Naive thymus-derived CD4-positive, alpha-beta T cell (primary cell): ENCODE data around the gene TBC1D5. TPM values are rescaled to one million over a fixed set of nuclear protein-coding genes. Genes with fewer than 3 reads are reported as not detected.
A peak's percentile ranks its signal among the peaks of the same experiment; 100 is the strongest.

Source experiments
- ATAC-seq: fragments of 150-1000 bp; cut with Tn5 transposase; 2 replicates; pipeline ENCODE4 v1.10.0; 2021; ENCODE audit warnings: mild to moderate bottlenecking, moderate library complexity
- CTCF ChIA-PET: fragments of 350-600 bp; sonication (Branson Sonifier 250); formaldehyde crosslinking; loops from one replicate; lab custom pipeline; 2021; ENCODE audit warnings: antibody characterized with exemption; lab: Charles Lee
- POLR2A ChIA-PET: fragments of 350-600 bp; sonication (Branson Sonifier 250); formaldehyde crosslinking; loops from one replicate; lab custom pipeline; 2021; ENCODE audit warnings: antibody characterized with exemption, inconsistent platforms; lab: Charles Lee
- DNase-seq, 9 donors: peaks; one replicate each; pipeline versions ENCODE4 v3.0.0 to v3.0.0-alpha.2; 2020 to 2022; ENCODE audit warnings: mixed read lengths in 1 of 9
- H3K27ac ChIP-seq: one replicate; pipeline ENCODE4 v1.7.0; 2013; ENCODE audit warnings: mild to moderate bottlenecking, low read depth, low read length, moderate library complexity
- H3K27me3 ChIP-seq, 2 donors: one replicate each; pipeline ENCODE4 v1.7.0; 2013; ENCODE audit warnings: low read length in 2 of 2, mild to moderate bottlenecking in 2 of 2, moderate library complexity in 2 of 2; ENCODE audit not compliant: control insufficient read depth in 2 of 2, insufficient read depth in 2 of 2
- H3K36me3 ChIP-seq, 3 experiments: 1 replicate in 2 of 3; 2 replicates in 1 of 3; pipeline ENCODE4 v1.7.0; 2013; ENCODE audit warnings: low read length in 3 of 3, mild to moderate bottlenecking in 3 of 3, moderate library complexity in 1 of 3; ENCODE audit not compliant: insufficient read depth in 3 of 3, control insufficient read depth in 2 of 3
- H3K4me1 ChIP-seq, 2 donors: one replicate each; pipeline ENCODE4 v1.7.0; 2013; ENCODE audit warnings: low read length in 2 of 2, mild to moderate bottlenecking in 2 of 2, moderate library complexity in 1 of 2; ENCODE audit not compliant: control insufficient read depth in 2 of 2, insufficient read depth in 2 of 2
- H3K4me3 ChIP-seq: 2 replicates; pipeline ENCODE4 v1.7.0; 2013; ENCODE audit warnings: mild to moderate bottlenecking, low read length
- H3K9me3 ChIP-seq, 3 experiments: 1 replicate in 2 of 3; 2 replicates in 1 of 3; pipeline ENCODE4 v1.7.0; 2013; ENCODE audit warnings: low read length in 3 of 3; ENCODE audit not compliant: control insufficient read depth in 2 of 3
- H3K27ac Mint-ChIP-seq, 9 donors: one replicate each; pipeline ENCODE4 v1.8.0; 2020 to 2022; ENCODE audit warnings: mixed read lengths in 9 of 9, mild to moderate bottlenecking in 8 of 9, moderate library complexity in 5 of 9, inconsistent platforms in 2 of 9
- H3K27me3 Mint-ChIP-seq, 5 donors: one replicate each; pipeline ENCODE4 v1.8.0; 2021 to 2022; ENCODE audit warnings: mixed read lengths in 5 of 5, mild to moderate bottlenecking in 1 of 5
- H3K36me3 Mint-ChIP-seq, 5 donors: one replicate each; pipeline ENCODE4 v1.8.0; 2020 to 2022; ENCODE audit warnings: mixed read lengths in 5 of 5, mild to moderate bottlenecking in 3 of 5, inconsistent platforms in 1 of 5
- H3K4me1 Mint-ChIP-seq, 7 donors: one replicate each; pipeline ENCODE4 v1.8.0; 2020 to 2022; ENCODE audit warnings: mixed read lengths in 7 of 7, mild to moderate bottlenecking in 3 of 7, inconsistent platforms in 1 of 7
- H3K4me3 Mint-ChIP-seq, 10 donors: one replicate each; pipeline ENCODE4 v1.8.0; 2020 to 2022; ENCODE audit warnings: mild to moderate bottlenecking in 10 of 10, mixed read lengths in 10 of 10, moderate library complexity in 6 of 10, inconsistent platforms in 2 of 10
- H3K9me3 Mint-ChIP-seq, 11 donors: one replicate each; pipeline ENCODE4 v1.8.0; 2020 to 2022; ENCODE audit warnings: mixed read lengths in 11 of 11, mild to moderate bottlenecking in 4 of 11, inconsistent platforms in 1 of 11, moderate library complexity in 1 of 11
- intact Hi-C, 2 donors: fragments of 100-400 bp; cut with micrococcal nuclease; formaldehyde crosslinking; loops; one replicate each; pipeline ENCODE4 v1.15.1; 2023
- polyA plus RNA-seq, 2 donors: library from polyadenylated mRNA; unstranded; fragments of 300-500 nt; fragmentation: Illumina TruSeq; gene quantifications; one replicate each; pipeline ENCODE4 v1.2.3, GENCODE V29; 2021
- total RNA-seq, 6 experiments: library from RNA in 5 of 6; stranded (reverse) in 5 of 6; gene quantifications; 1 replicate in 5 of 6; 2 replicates in 1 of 6; pipeline ENCODE4 v1.2.3 and lab custom pipeline; 2021 to 2026

TBC1D5 gene
- total and polyA plus RNA-seq, 7 experiments from 2014 or later, result 30.5 to 54.0 (median 37.4) TPM

- Mint-ChIP-seq H3K27ac (no peak overlapping the region), H3K9me3 (no peaks in the 10 kb centered on the region), H3K36me3 (peaks cover 0 to under 1% (median 0%) of the 10 kb centered on the region in 5 donors), H3K27me3 (peaks cover 0 to 14% (median 0%) of the 10 kb centered on the region in 5 donors), H3K4me1 (peaks cover 13 to 27% (median 22%) of the 10 kb centered on the region in 7 donors), H3K4me3 (no peak overlapping the region)
- Histone ChIP-seq H3K27ac (no peak overlapping the region), H3K4me3 (no peak overlapping the region), H3K4me1 (peaks cover 0 to 5% of the 10 kb centered on the region in 2 donors), H3K9me3 (no peaks in the 10 kb centered on the region), H3K27me3 (no peaks in the 10 kb centered on the region), H3K36me3 (no peaks in the 10 kb centered on the region)
- ATAC-seq (no peak), DNase-seq (no peak)
- ChIA-PET POLR2A (interaction anchor here (1.0 kb wide), 1 partner anchor 10 kb away, joined by 3 read pairs; the partner anchor contains the start of gene TBC1D5), CTCF (interaction anchor here (0.7 kb wide), 1 partner anchor 1484 kb away, joined by 3 read pairs; no protein-coding TSS in a partner anchor)
- intact Hi-C loops, result no loop called here
Observed at GRCh38 chr3:17752436-17752835, 10.0 kb upstream of the TBC1D5 start.

- ATAC-seq, result peak; percentile 41
- no peak for DNase-seq
- peaks cover 0 to 5% of the 10 kb centered on the region in 2 donors for H3K4me1 ChIP-seq
- no peak overlapping the region for H3K27ac ChIP-seq
- peaks cover 0 to 1% (median 0%) of the 10 kb centered on the region in 5 donors for H3K36me3 Mint-ChIP-seq
- no peaks in the 10 kb centered on the region for H3K36me3 ChIP-seq
- ChIA-PET POLR2A (no interaction called here), CTCF (no interaction called here)
- peak overlapping the region; percentile 71 to 90 (median 85) for H3K4me3 Mint-ChIP-seq
- peak overlapping the region; percentile 4 to 93 (median 64) for H3K27ac Mint-ChIP-seq
- peaks cover 0 to 14% (median 0%) of the 10 kb centered on the region in 5 donors for H3K27me3 Mint-ChIP-seq
- H3K9me3 ChIP-seq, result no peaks in the 10 kb centered on the region
- intact Hi-C loops, result loop anchor here (1.0 to 10.0 kb wide), 4 partner anchors 7 to 1485 kb away; partner anchors contain the start of genes DPH3 (in 1 of the 2), OXNAD1 (in 1 of the 2), SATB1 (in 1 of the 2) and TBC1D5 (in 1 of the 2)
- H3K4me1 Mint-ChIP-seq, result peaks cover 6 to 22% (median 18%) of the 10 kb centered on the region in 7 donors
- H3K9me3 Mint-ChIP-seq, result no peaks in the 10 kb centered on the region
- no peaks in the 10 kb centered on the region for H3K27me3 ChIP-seq
- H3K4me3 ChIP-seq, result peak overlapping the region; percentile 18
Observed at GRCh38 chr3:17749705-17750293, 7.4 kb upstream of the TBC1D5 start.

GRCh38 chr3:17749281-17749680, 6.8 kb upstream of the TBC1D5 start:
- ATAC-seq, result peak; percentile 41
- peak overlapping the region; percentile 18 for H3K4me3 ChIP-seq
- Mint-ChIP-seq H3K36me3 (peaks cover 0 to 1% (median 0%) of the 10 kb centered on the region in 5 donors), H3K4me1 (peaks cover 6 to 22% (median 18%) of the 10 kb centered on the region in 7 donors), H3K27ac (peak overlapping the region in 7 of 9 donors; percentile 11 to 93 (median 64)), H3K27me3 (peaks cover 0 to 14% (median 0%) of the 10 kb centered on the region in 5 donors), H3K4me3 (peak overlapping the region; percentile 71 to 90 (median 85)), H3K9me3 (no peaks in the 10 kb centered on the region)
- DNase-seq, result no peak
- intact Hi-C loops, result loop anchor here (10.0 kb wide), 3 partner anchors 646 to 1484 kb away; partner anchors contain the start of genes DPH3 (in 1 of the 2), OXNAD1 (in 1 of the 2) and SATB1 (in 1 of the 2)
- H3K27ac ChIP-seq, result no peak overlapping the region
- POLR2A ChIA-PET, result no interaction called here
- CTCF ChIA-PET, result interaction anchor here (0.7 kb wide), 1 partner anchor 33 kb away, joined by 4 read pairs; no protein-coding TSS in a partner anchor
- no peaks in the 10 kb centered on the region for H3K9me3 ChIP-seq
- no peaks in the 10 kb centered on the region for H3K27me3 ChIP-seq
- no peaks in the 10 kb centered on the region for H3K36me3 ChIP-seq
- H3K4me1 ChIP-seq, result peaks cover 0 to 5% of the 10 kb centered on the region in 2 donors

GRCh38 chr3:17747890-17748247, 5.4 kb upstream of the TBC1D5 start:
- ATAC-seq, result no peak
- intact Hi-C loops, result loop anchor here (10.0 kb wide), 3 partner anchors 647 to 1483 kb away; partner anchors contain the start of genes DPH3 (in 1 of the 2), OXNAD1 (in 1 of the 2) and SATB1 (in 1 of the 2)
- no peak overlapping the region for H3K4me3 ChIP-seq
- no peak for DNase-seq
- H3K27me3 ChIP-seq, result no peaks in the 10 kb centered on the region
- ChIA-PET POLR2A (interaction anchor here (0.7 kb wide), 1 partner anchor 17 kb away, joined by 3 read pairs; no protein-coding TSS in a partner anchor), CTCF (no interaction called here)
- H3K4me1 ChIP-seq, result peaks cover 7 to 9% of the 10 kb centered on the region in 2 donors
- Mint-ChIP-seq H3K36me3 (peaks cover 0 to 1% (median 0%) of the 10 kb centered on the region in 5 donors), H3K4me3 (peak overlapping the region in 1 of 10 donors; percentile 54), H3K9me3 (no peaks in the 10 kb centered on the region), H3K27me3 (peaks cover 0 to 7% (median 0%) of the 10 kb centered on the region in 5 donors), H3K4me1 (peaks cover 6 to 32% (median 24%) of the 10 kb centered on the region in 7 donors), H3K27ac (no peak overlapping the region)
- H3K36me3 ChIP-seq, result no peaks in the 10 kb centered on the region
- no peaks in the 10 kb centered on the region for H3K9me3 ChIP-seq
- no peak overlapping the region for H3K27ac ChIP-seq

- Histone ChIP-seq H3K4me1 (peaks cover 8 to 11% of the 10 kb centered on the region in 2 donors), H3K27me3 (no peaks in the 10 kb centered on the region), H3K4me3 (no peak overlapping the region), H3K27ac (no peak overlapping the region), H3K9me3 (no peaks in the 10 kb centered on the region), H3K36me3 (peaks cover 0 to under 1% (median 0%) of the 10 kb centered on the region in 3 experiments)
- CTCF ChIA-PET, result no interaction called here
- no peak for DNase-seq
- Mint-ChIP-seq H3K4me3 (peak overlapping the region in 1 of 10 donors; percentile 54), H3K9me3 (no peaks in the 10 kb centered on the region), H3K36me3 (peaks cover 0 to 1% (median 0%) of the 10 kb centered on the region in 5 donors), H3K27ac (peak overlapping the region in 1 of 9 donors; percentile 65), H3K27me3 (peaks cover 0 to 3% (median 0%) of the 10 kb centered on the region in 5 donors), H3K4me1 (peaks cover 6 to 32% (median 25%) of the 10 kb centered on the region in 7 donors)
- no peak for ATAC-seq
- POLR2A ChIA-PET, result interaction anchor here (0.6 to 0.8 kb wide), 3 partner anchors 9 to 660 kb away, joined by 3 read pairs; no protein-coding TSS in a partner anchor
- intact Hi-C loops, result loop anchor here (10.0 kb wide), 3 partner anchors 647 to 1483 kb away; partner anchors contain the start of genes DPH3 (in 1 of the 2), OXNAD1 (in 1 of the 2) and SATB1 (in 1 of the 2)
Observed at GRCh38 chr3:17747174-17747889, 4.9 kb upstream of the TBC1D5 start.

- no peak for DNase-seq
- CTCF ChIA-PET, result no interaction called here
- intact Hi-C loops, result loop anchor here (10.0 kb wide), 3 partner anchors 649 to 1481 kb away; partner anchors contain the start of genes DPH3 (in 1 of the 2), OXNAD1 (in 1 of the 2) and SATB1 (in 1 of the 2)
- H3K27me3 ChIP-seq, result no peaks in the 10 kb centered on the region
- H3K36me3 ChIP-seq, result peaks cover 0 to 4% (median 0%) of the 10 kb centered on the region in 3 experiments
- Mint-ChIP-seq H3K27ac (peak overlapping the region in 1 of 9 donors; percentile 23), H3K4me1 (peaks cover 12 to 37% (median 33%) of the 10 kb centered on the region in 7 donors), H3K27me3 (no peaks in the 10 kb centered on the region), H3K4me3 (peak overlapping the region in 1 of 10 donors; percentile 62), H3K9me3 (no peaks in the 10 kb centered on the region), H3K36me3 (peaks cover 0 to 1% (median 0%) of the 10 kb centered on the region in 5 donors)
- H3K27ac ChIP-seq, result no peak overlapping the region
- H3K4me3 ChIP-seq, result no peak overlapping the region
- ATAC-seq, result no peak
- peaks cover 8 to 11% of the 10 kb centered on the region in 2 donors for H3K4me1 ChIP-seq
- H3K9me3 ChIP-seq, result no peaks in the 10 kb centered on the region
- POLR2A ChIA-PET, result no interaction called here
Observed at GRCh38 chr3:17745894-17746293, 3.5 kb upstream of the TBC1D5 start.
